ENCODE data around the gene BICRA. TPM values are rescaled to one million over a fixed set of nuclear protein-coding genes. Genes with fewer than 3 reads are reported as not detected.

BICRA gene
- total RNA-seq, 1 experiment from 2014 or later = 34.3 TPM

DNA sequence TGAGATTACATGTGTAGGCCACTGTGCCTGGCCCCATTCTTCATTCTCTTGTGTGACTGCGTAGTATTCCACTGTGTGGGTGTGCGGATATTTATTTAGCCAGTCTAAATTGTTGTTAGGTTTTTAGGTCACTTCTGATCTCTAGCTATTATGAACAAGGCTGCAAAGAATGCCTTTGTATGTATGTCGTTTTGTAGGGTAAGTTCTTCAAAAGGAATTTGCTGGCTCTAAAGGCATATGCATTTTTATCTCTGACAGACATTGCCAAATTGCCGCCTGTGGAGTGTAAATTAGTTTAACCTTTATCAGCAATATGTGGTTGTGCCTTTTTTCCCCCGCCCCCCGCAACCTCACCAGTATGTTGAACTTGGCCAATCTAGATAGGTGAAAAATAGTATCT, 74.0 kb downstream of the BICRA start:
- H3K4me3 ChIP-seq (ENCODE audit: low read depth, low read length) = no peak overlapping the region
- H3K27ac Mint-ChIP-seq (ENCODE audit: unreplicated experiment) = no peak overlapping the region
- no peaks in the 10 kb centered on the region; the same call in 1 of the 2 replicates for H3K36me3 ChIP-seq (ENCODE audit: control insufficient read depth, insufficient read depth, low read length)
- intact Hi-C loops (cut with micrococcal nuclease; ENCODE audit: unreplicated experiment) = no loop called here
- H3K9me3 Mint-ChIP-seq (ENCODE audit: unreplicated experiment) = no peaks in the 10 kb centered on the region
- H3K27me3 Mint-ChIP-seq (ENCODE audit: insufficient read depth, unreplicated experiment) = no peaks in the 10 kb centered on the region
- BruUV-seq (replicated peaks) = no TSS peak
- H3K4me1 Mint-ChIP-seq (ENCODE audit: low read depth, unreplicated experiment) = peaks cover 16% of the 10 kb centered on the region
- ChIA-PET CTCF (no interaction called here), POLR2A (no interaction called here)
- H3K9me3 ChIP-seq = no peaks in the 10 kb centered on the region
- no peaks in the 10 kb centered on the region for H3K4me1 ChIP-seq
- TF ChIP-seq, protein P1, sequence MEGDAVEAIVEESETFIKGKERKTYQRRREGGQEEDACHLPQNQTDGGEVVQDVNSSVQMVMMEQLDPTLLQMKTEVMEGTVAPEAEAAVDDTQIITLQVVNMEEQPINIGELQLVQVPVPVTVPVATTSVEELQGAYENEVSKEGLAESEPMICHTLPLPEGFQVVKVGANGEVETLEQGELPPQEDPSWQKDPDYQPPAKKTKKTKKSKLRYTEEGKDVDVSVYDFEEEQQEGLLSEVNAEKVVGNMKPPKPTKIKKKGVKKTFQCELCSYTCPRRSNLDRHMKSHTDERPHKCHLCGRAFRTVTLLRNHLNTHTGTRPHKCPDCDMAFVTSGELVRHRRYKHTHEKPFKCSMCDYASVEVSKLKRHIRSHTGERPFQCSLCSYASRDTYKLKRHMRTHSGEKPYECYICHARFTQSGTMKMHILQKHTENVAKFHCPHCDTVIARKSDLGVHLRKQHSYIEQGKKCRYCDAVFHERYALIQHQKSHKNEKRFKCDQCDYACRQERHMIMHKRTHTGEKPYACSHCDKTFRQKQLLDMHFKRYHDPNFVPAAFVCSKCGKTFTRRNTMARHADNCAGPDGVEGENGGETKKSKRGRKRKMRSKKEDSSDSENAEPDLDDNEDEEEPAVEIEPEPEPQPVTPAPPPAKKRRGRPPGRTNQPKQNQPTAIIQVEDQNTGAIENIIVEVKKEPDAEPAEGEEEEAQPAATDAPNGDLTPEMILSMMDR (IDR thresholded peaks at IDR 0.05; ENCODE audit: insufficient read depth in 1 of 2, low read depth in 1 of 2, low read length in 1 of 2, severe bottlenecking in 1 of 2, unreplicated experiment in 1 of 2) = no peak
- peaks cover 77% of the 10 kb centered on the region for H3K36me3 Mint-ChIP-seq (ENCODE audit: insufficient read depth, unreplicated experiment)
- no peaks in the 10 kb centered on the region for H3K27me3 ChIP-seq (replicated peaks; ENCODE audit: control insufficient read depth, insufficient read depth, low read length)
- no peak overlapping the region for H3K4me3 Mint-ChIP-seq (ENCODE audit: unreplicated experiment)
- DNase-seq = no peak

GRCh38 chr19:47686679-47687450, 77.9 kb downstream of the BICRA start:
- TF ChIP-seq, protein P1 (IDR thresholded peaks at IDR 0.05; ENCODE audit: insufficient read depth in 1 of 2, low read depth in 1 of 2, low read length in 1 of 2, severe bottlenecking in 1 of 2, unreplicated experiment in 1 of 2) = no peak
- ChIA-PET POLR2A (no interaction called here), CTCF (no interaction called here)
- Histone ChIP-seq H3K27me3 (replicated peaks; ENCODE audit: control insufficient read depth, insufficient read depth, low read length) (no peaks in the 10 kb centered on the region), H3K36me3 (ENCODE audit: control insufficient read depth, insufficient read depth, low read length) (no peaks in the 10 kb centered on the region; the same call in 1 of the 2 replicates), H3K9me3 (no peaks in the 10 kb centered on the region), H3K4me1 (no peaks in the 10 kb centered on the region), H3K4me3 (ENCODE audit: low read depth, low read length) (no peak overlapping the region)
- Mint-ChIP-seq H3K36me3 (ENCODE audit: insufficient read depth, unreplicated experiment) (peaks cover 73% of the 10 kb centered on the region), H3K27me3 (ENCODE audit: insufficient read depth, unreplicated experiment) (no peaks in the 10 kb centered on the region), H3K27ac (ENCODE audit: unreplicated experiment) (no peak overlapping the region), H3K9me3 (ENCODE audit: unreplicated experiment) (no peaks in the 10 kb centered on the region), H3K4me1 (ENCODE audit: low read depth, unreplicated experiment) (peaks cover 13% of the 10 kb centered on the region), H3K4me3 (ENCODE audit: unreplicated experiment) (no peak overlapping the region)
- intact Hi-C loops (cut with micrococcal nuclease; ENCODE audit: unreplicated experiment) = no loop called here
- no TSS peak for BruUV-seq (replicated peaks)
- no peak for DNase-seq

DNA sequence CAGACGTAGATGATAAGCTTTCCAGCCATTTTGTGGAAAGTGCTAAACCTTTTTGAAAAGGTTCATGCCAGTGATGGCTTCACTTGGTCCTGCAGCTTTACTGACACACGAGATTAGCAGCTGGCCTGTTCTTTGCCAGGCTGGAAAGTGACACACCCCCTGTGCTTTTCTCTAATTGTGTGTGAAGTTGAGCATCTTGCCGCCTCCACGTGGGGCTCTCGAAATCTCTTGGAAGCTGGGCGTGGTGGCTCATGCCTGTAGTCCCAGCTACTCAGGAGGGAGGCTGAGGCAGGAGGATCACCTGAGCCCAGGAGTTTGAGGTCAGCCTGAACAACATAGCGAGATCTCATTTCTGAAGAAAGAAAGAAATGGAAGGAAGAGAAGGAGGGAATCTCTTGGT, 79.0 kb downstream of the BICRA start:
- H3K27me3 ChIP-seq (replicated peaks; ENCODE audit: control insufficient read depth, insufficient read depth, low read length) = no peaks in the 10 kb centered on the region
- DNase-seq = no peak
- peaks cover 13% of the 10 kb centered on the region for H3K4me1 Mint-ChIP-seq (ENCODE audit: low read depth, unreplicated experiment)
- no peaks in the 10 kb centered on the region for H3K9me3 Mint-ChIP-seq (ENCODE audit: unreplicated experiment)
- H3K4me3 ChIP-seq (ENCODE audit: low read depth, low read length) = no peak overlapping the region
- H3K9me3 ChIP-seq = no peaks in the 10 kb centered on the region
- H3K27me3 Mint-ChIP-seq (ENCODE audit: insufficient read depth, unreplicated experiment) = no peaks in the 10 kb centered on the region
- no peak overlapping the region for H3K4me3 Mint-ChIP-seq (ENCODE audit: unreplicated experiment)
- CTCF ChIA-PET = no interaction called here
- TF ChIP-seq, protein P1 (IDR thresholded peaks at IDR 0.05; ENCODE audit: insufficient read depth in 1 of 2, low read depth in 1 of 2, low read length in 1 of 2, severe bottlenecking in 1 of 2, unreplicated experiment in 1 of 2) = no peak
- intact Hi-C loops (cut with micrococcal nuclease; ENCODE audit: unreplicated experiment) = no loop called here
- no peaks in the 10 kb centered on the region for H3K4me1 ChIP-seq
- H3K36me3 ChIP-seq (ENCODE audit: control insufficient read depth, insufficient read depth, low read length) = peaks cover under 1% of the 10 kb centered on the region; the same call in 1 of the 2 replicates
- H3K27ac Mint-ChIP-seq (ENCODE audit: unreplicated experiment) = peak overlapping the region; percentile 46
- peaks cover 73% of the 10 kb centered on the region for H3K36me3 Mint-ChIP-seq (ENCODE audit: insufficient read depth, unreplicated experiment)
- BruUV-seq (replicated peaks) = no TSS peak
- POLR2A ChIA-PET = no interaction called here

Data from Caco-2 (cell line).